Mammary epithelial cell (primary cell): ENCODE results near the gene FASLG.

Experiments used
- CTCF ChIP-seq, 2 donors: IDR thresholded peaks in 1 of 2; conservative IDR thresholded peaks in 1 of 2; 2 replicates each; pipeline ENCODE4 v1.5.1; 2011 to 2012; ENCODE audit warnings: inconsistent platforms in 2 of 2, low read length in 2 of 2, mild to moderate bottlenecking in 2 of 2, control low read depth in 1 of 2, low read depth in 1 of 2; ENCODE audit not compliant: insufficient read depth in 1 of 2; ENCODE audit errors: extremely low read depth in 1 of 2
- EZH2 ChIP-seq: IDR thresholded peaks from 2 replicates; pipeline ENCODE4 v1.6.1; 2012; ENCODE audit warnings: low read length, inconsistent platforms, borderline replicate concordance

GRCh38 chr1:172650474-172651193 lies 8.3 kb upstream of the FASLG start:
- no peak for TF ChIP-seq EZH2
- TF ChIP-seq CTCF (conservative IDR thresholded peaks at IDR 0.05 in 1 of 2, IDR thresholded peaks at IDR 0.05 in 1 of 2; ENCODE audit: extremely low read depth in 1 of 2, insufficient read depth in 1 of 2, low read depth in 1 of 2, low read length in 2 of 2): no peak
